TTC549 (cell line): ENCODE data around the gene PAQR8.

Experiments used
- FAIRE-seq: peaks from 2 replicates; lab custom pipeline; 2012; peaks lifted over from hg19 to GRCh38; lab: Jason Lieb, UNC

The PAQR8 gene

GRCh38 chr6:52361945-52362442 lies at the start of gene PAQR8:
PAQR8 (plus strand) TSS chr6:52362151; CDS start chr6:52403214, 41,063 bp downstream.
- FAIRE-seq, result no peak

- FAIRE-seq, result no peak
Measured at GRCh38 chr6:52312461-52312860, 49.5 kb upstream of the PAQR8 start.

GRCh38 chr6:52314752-52315151 lies 47.2 kb upstream of the PAQR8 start:
- FAIRE-seq, result no peak

- no peak for FAIRE-seq
Measured at GRCh38 chr6:52317211-52317610, 44.7 kb upstream of the PAQR8 start.

- FAIRE-seq, result no peak
Measured at GRCh38 chr6:52317841-52318581, 43.9 kb upstream of the PAQR8 start.

GRCh38 chr6:52324189-52324588 lies 37.8 kb upstream of the PAQR8 start:
- FAIRE-seq, result no peak

- no peak for FAIRE-seq
Measured at GRCh38 chr6:52325695-52326471, 36.1 kb upstream of the PAQR8 start.

GRCh38 chr6:52326540-52327364 lies 35.2 kb upstream of the PAQR8 start:
- no peak for FAIRE-seq

GRCh38 chr6:52328303-52328662 lies 33.7 kb upstream of the PAQR8 start:
- no peak for FAIRE-seq

- FAIRE-seq, result no peak
Measured at GRCh38 chr6:52328729-52329128, 33.2 kb upstream of the PAQR8 start.

- FAIRE-seq, result no peak
Measured at GRCh38 chr6:52330470-52330869, 31.5 kb upstream of the PAQR8 start.

GRCh38 chr6:52331793-52332457 lies 30.0 kb upstream of the PAQR8 start:
- FAIRE-seq, result no peak

- FAIRE-seq, result no peak
Measured at GRCh38 chr6:52333840-52334200, 28.1 kb upstream of the PAQR8 start.

- FAIRE-seq, result no peak
Measured at GRCh38 chr6:52335576-52335975, 26.4 kb upstream of the PAQR8 start.

GRCh38 chr6:52336919-52337561 lies 24.9 kb upstream of the PAQR8 start:
- no peak for FAIRE-seq

- no peak for FAIRE-seq
Measured at GRCh38 chr6:52337633-52338290, 24.2 kb upstream of the PAQR8 start.

GRCh38 chr6:52340603-52340880 lies 21.4 kb upstream of the PAQR8 start:
- FAIRE-seq, result no peak

- FAIRE-seq, result no peak
Measured at GRCh38 chr6:52341561-52342260, 20.2 kb upstream of the PAQR8 start.

GRCh38 chr6:52345311-52345710 lies 16.6 kb upstream of the PAQR8 start:
- no peak for FAIRE-seq

- FAIRE-seq, result no peak
Measured at GRCh38 chr6:52346503-52346902, 15.4 kb upstream of the PAQR8 start.

GRCh38 chr6:52347818-52348217 lies 14.1 kb upstream of the PAQR8 start:
- FAIRE-seq, result no peak
